ENCODE results near the gene DCC. TPM values are rescaled to one million over a fixed set of nuclear protein-coding genes. Genes with fewer than 3 reads are reported as not detected.

The DCC gene
- total and polyA plus RNA-seq, 2 experiments from 2014 or later = 0.53 to 0.73 TPM

DNA sequence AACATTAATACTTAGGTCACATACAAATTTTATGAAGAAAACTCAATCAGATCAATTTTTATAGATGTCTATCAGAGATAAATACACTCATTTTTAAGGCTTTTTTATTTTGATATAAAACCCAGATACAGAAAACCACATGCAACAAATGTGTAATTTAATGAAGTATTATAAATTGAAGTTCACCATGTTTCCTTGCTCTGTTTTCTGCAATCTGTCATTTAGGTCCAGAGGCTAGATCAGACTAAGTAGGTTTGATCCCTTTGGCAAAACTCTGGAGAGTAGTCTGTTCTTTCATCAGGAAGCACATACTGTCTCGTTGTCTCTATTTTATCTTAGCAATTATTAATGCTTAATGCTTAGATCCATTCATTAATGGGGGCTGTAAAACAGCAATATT lies 1042.9 kb downstream of the DCC start (continued):
- TF ChIP-seq, protein P1, sequence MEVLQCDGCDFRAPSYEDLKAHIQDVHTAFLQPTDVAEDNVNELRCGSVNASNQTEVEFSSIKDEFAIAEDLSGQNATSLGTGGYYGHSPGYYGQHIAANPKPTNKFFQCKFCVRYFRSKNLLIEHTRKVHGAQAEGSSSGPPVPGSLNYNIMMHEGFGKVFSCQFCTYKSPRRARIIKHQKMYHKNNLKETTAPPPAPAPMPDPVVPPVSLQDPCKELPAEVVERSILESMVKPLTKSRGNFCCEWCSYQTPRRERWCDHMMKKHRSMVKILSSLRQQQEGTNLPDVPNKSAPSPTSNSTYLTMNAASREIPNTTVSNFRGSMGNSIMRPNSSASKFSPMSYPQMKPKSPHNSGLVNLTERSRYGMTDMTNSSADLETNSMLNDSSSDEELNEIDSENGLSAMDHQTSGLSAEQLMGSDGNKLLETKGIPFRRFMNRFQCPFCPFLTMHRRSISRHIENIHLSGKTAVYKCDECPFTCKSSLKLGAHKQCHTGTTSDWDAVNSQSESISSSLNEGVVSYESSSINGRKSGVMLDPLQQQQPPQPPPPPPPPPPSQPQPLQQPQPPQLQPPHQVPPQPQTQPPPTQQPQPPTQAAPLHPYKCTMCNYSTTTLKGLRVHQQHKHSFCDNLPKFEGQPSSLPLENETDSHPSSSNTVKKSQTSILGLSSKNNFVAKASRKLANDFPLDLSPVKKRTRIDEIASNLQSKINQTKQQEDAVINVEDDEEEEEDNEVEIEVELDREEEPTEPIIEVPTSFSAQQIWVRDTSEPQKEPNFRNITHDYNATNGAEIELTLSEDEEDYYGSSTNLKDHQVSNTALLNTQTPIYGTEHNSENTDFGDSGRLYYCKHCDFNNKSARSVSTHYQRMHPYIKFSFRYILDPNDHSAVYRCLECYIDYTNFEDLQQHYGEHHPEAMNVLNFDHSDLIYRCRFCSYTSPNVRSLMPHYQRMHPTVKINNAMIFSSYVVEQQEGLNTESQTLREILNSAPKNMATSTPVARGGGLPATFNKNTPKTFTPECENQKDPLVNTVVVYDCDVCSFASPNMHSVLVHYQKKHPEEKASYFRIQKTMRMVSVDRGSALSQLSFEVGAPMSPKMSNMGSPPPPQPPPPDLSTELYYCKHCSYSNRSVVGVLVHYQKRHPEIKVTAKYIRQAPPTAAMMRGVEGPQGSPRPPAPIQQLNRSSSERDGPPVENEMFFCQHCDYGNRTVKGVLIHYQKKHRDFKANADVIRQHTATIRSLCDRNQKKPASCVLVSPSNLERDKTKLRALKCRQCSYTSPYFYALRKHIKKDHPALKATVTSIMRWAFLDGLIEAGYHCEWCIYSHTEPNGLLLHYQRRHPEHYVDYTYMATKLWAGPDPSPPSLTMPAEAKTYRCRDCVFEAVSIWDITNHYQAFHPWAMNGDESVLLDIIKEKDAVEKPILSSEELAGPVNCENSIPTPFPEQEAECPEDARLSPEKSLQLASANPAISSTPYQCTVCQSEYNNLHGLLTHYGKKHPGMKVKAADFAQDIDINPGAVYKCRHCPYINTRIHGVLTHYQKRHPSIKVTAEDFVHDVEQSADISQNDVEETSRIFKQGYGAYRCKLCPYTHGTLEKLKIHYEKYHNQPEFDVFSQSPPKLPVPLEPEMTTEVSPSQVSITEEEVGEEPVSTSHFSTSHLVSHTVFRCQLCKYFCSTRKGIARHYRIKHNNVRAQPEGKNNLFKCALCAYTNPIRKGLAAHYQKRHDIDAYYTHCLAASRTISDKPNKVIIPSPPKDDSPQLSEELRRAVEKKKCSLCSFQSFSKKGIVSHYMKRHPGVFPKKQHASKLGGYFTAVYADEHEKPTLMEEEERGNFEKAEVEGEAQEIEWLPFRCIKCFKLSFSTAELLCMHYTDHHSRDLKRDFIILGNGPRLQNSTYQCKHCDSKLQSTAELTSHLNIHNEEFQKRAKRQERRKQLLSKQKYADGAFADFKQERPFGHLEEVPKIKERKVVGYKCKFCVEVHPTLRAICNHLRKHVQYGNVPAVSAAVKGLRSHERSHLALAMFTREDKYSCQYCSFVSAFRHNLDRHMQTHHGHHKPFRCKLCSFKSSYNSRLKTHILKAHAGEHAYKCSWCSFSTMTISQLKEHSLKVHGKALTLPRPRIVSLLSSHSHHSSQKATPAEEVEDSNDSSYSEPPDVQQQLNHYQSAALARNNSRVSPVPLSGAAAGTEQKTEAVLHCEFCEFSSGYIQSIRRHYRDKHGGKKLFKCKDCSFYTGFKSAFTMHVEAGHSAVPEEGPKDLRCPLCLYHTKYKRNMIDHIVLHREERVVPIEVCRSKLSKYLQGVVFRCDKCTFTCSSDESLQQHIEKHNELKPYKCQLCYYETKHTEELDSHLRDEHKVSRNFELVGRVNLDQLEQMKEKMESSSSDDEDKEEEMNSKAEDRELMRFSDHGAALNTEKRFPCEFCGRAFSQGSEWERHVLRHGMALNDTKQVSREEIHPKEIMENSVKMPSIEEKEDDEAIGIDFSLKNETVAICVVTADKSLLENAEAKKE (CRISPR knock-in tag; IDR thresholded peaks at IDR 0.05) = no peak
- no peak for TF ChIP-seq EZH2phosphoT487 (IDR thresholded peaks at IDR 0.05; ENCODE audit: unreplicated experiment)
- TF ChIP-seq, protein P2, sequence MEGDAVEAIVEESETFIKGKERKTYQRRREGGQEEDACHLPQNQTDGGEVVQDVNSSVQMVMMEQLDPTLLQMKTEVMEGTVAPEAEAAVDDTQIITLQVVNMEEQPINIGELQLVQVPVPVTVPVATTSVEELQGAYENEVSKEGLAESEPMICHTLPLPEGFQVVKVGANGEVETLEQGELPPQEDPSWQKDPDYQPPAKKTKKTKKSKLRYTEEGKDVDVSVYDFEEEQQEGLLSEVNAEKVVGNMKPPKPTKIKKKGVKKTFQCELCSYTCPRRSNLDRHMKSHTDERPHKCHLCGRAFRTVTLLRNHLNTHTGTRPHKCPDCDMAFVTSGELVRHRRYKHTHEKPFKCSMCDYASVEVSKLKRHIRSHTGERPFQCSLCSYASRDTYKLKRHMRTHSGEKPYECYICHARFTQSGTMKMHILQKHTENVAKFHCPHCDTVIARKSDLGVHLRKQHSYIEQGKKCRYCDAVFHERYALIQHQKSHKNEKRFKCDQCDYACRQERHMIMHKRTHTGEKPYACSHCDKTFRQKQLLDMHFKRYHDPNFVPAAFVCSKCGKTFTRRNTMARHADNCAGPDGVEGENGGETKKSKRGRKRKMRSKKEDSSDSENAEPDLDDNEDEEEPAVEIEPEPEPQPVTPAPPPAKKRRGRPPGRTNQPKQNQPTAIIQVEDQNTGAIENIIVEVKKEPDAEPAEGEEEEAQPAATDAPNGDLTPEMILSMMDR (conservative IDR thresholded peaks at IDR 0.05; ENCODE audit: low read depth in 2 of 2) = no peak

DNA sequence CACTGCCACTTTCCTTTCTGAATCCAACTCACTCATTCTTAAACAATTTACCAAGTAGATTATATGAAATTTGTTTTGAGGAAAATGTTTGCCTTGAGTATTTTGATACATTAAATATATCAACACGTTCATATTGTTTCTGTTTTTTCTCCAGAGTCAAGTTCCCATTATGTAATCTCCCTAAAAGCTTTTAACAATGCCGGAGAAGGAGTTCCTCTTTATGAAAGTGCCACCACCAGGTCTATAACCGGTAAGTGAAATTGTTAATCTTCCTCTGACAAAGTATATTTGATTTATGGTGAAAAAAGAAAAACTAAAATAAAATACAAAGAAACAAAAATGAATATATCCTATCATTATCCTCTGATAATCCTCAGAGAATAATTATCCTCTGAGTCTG lies 1045.9 kb downstream of the DCC start:
- no peaks in the 10 kb centered on the region for H3K9me3 Mint-ChIP-seq
- H3K27me3 Mint-ChIP-seq (ENCODE audit: insufficient read depth, low read depth, poor library complexity) = no peaks in the 10 kb centered on the region
- H3K4me1 Mint-ChIP-seq = peaks cover 7% of the 10 kb centered on the region
- Histone ChIP-seq H3K4me3 (no peak overlapping the region), H3K79me2 (replicated peaks; ENCODE audit: insufficient read depth) (no peaks in the 10 kb centered on the region), H3K36me3 (ENCODE audit: insufficient read depth) (no peaks in the 10 kb centered on the region), H3K4me2 (no peak overlapping the region), H3F3A (replicated peaks; ENCODE audit: low read depth) (no peaks in the 10 kb centered on the region), H3K27me3 (ENCODE audit: insufficient read depth) (no peaks in the 10 kb centered on the region), H3K9me2 (ENCODE audit: insufficient read depth) (no peaks in the 10 kb centered on the region), H4K20me1 (replicated peaks; ENCODE audit: insufficient read depth) (no peaks in the 10 kb centered on the region), H2AFZ (no peak overlapping the region), H3K4me1 (ENCODE audit: insufficient read depth) (no peaks in the 10 kb centered on the region), H3K27ac (ENCODE audit: low read depth) (no peak overlapping the region)
- H3K27ac Mint-ChIP-seq = no peak overlapping the region
- no peak overlapping the region for H3K4me3 Mint-ChIP-seq
- no peaks in the 10 kb centered on the region for H3K36me3 Mint-ChIP-seq (ENCODE audit: low read depth)
- DNase-seq (ENCODE audit: low spot score) = no peak
- no peak for ATAC-seq
- TF ChIP-seq NANOG (IDR thresholded peaks at IDR 0.05; ENCODE audit: borderline replicate concordance) (no peak), ZNF331 (CRISPR knock-in tag; IDR thresholded peaks at IDR 0.05; ENCODE audit: low read depth) (no peak)
- TF ChIP-seq, protein P2 (conservative IDR thresholded peaks at IDR 0.05; ENCODE audit: low read depth in 2 of 2) = no peak
- TF ChIP-seq, protein P1 (CRISPR knock-in tag; IDR thresholded peaks at IDR 0.05) = no peak

All from GM23338 (cell line).